WTC11 (cell line): Measurements from ENCODE around the gene PIP4K2B. TPM values are rescaled to one million over a fixed set of nuclear protein-coding genes. Genes with fewer than 3 reads are reported as not detected.

Source experiments
- ATAC-seq: fragments of 200-7000 bp; cut with Tn5 transposase; 2 replicates; pipeline ENCODE4 v1.10.0; 2021; ENCODE audit warnings: mild to moderate bottlenecking, moderate library complexity
- CTCF ChIA-PET: fragments of 300-600 bp; sonication (Branson Sonifier 250); formaldehyde crosslinking; loops from one replicate; lab custom pipeline; 2021; ENCODE audit warnings: antibody characterized with exemption; lab: Charles Lee
- POLR2A ChIA-PET: fragments of 350-600 bp; sonication (Branson Sonifier 250); formaldehyde crosslinking; loops from one replicate; lab custom pipeline; 2021; ENCODE audit warnings: antibody characterized with exemption; lab: Charles Lee
- DNase-seq: peaks from one replicate; pipeline ENCODE4 v3.0.0; 2021; ENCODE audit warnings: low spot score
- H3K27ac Mint-ChIP-seq: 2 replicates; pipeline ENCODE4 v1.8.0; 2021; ENCODE audit warnings: mixed read lengths
- H3K27me3 Mint-ChIP-seq: 2 replicates; pipeline ENCODE4 v1.8.0; 2021; ENCODE audit warnings: low read depth, mild to moderate bottlenecking, moderate library complexity, mixed read lengths
- H3K36me3 Mint-ChIP-seq: 2 replicates; pipeline ENCODE4 v1.8.0; 2021; ENCODE audit warnings: mixed read lengths
- H3K4me1 Mint-ChIP-seq: 2 replicates; pipeline ENCODE4 v1.8.0; 2022; ENCODE audit warnings: mixed read lengths
- H3K4me3 Mint-ChIP-seq: 2 replicates; pipeline ENCODE4 v1.8.0; 2021; ENCODE audit warnings: mild to moderate bottlenecking, moderate library complexity, mixed read lengths
- H3K9me3 Mint-ChIP-seq: 2 replicates; pipeline ENCODE4 v1.8.0; 2021; ENCODE audit warnings: mixed read lengths
- ATF2 ChIP-seq: sonication (generic); formaldehyde crosslinking; IDR thresholded peaks from 2 replicates; pipeline ENCODE4 v1.8.1; 2022; ENCODE audit warnings: low read depth, missing genetic modification reagents, borderline replicate concordance
- ELF4 ChIP-seq: sonication (generic); formaldehyde crosslinking; IDR thresholded peaks from 2 replicates; pipeline ENCODE4 v1.8.1; 2022; ENCODE audit warnings: low read depth, mild to moderate bottlenecking, moderate library complexity, missing genetic modification reagents
- MXD4 ChIP-seq: fragments of 250-450 bp; sonication (Bioruptor Pico); IDR thresholded peaks from 2 replicates; pipeline ENCODE4 v1.8.0; 2021; ENCODE audit warnings: mild to moderate bottlenecking, moderate library complexity, borderline replicate concordance
- MYBL2 ChIP-seq: sonication (generic); formaldehyde crosslinking; IDR thresholded peaks from 2 replicates; pipeline ENCODE4 v1.8.1; 2023; ENCODE audit warnings: mild to moderate bottlenecking, moderate library complexity, missing genetic modification reagents
- NFE2L1 ChIP-seq: sonication (generic); formaldehyde crosslinking; IDR thresholded peaks from 2 replicates; pipeline ENCODE4 v1.8.1; 2023; ENCODE audit warnings: missing genetic modification reagents
- NFYB ChIP-seq: sonication (generic); formaldehyde crosslinking; conservative IDR thresholded peaks from 2 replicates; pipeline ENCODE4 v1.8.0; 2022; ENCODE audit warnings: low read depth, missing genetic modification reagents
- PRRX2 ChIP-seq: fragments of 250-450 bp; sonication (Bioruptor Pico); IDR thresholded peaks from 2 replicates; pipeline ENCODE4 v1.8.0; 2021; ENCODE audit warnings: mild to moderate bottlenecking
- TEAD1 ChIP-seq: sonication (generic); formaldehyde crosslinking; IDR thresholded peaks from 2 replicates; pipeline ENCODE4 v1.8.0; 2022; ENCODE audit warnings: mild to moderate bottlenecking, missing genetic modification reagents
- TEAD4 ChIP-seq: sonication (generic); formaldehyde crosslinking; IDR thresholded peaks from 2 replicates; pipeline ENCODE4 v1.8.0; 2022; ENCODE audit warnings: mild to moderate bottlenecking, missing genetic modification reagents
- ZBTB43 ChIP-seq: sonication (generic); formaldehyde crosslinking; IDR thresholded peaks from 2 replicates; pipeline ENCODE4 v1.8.1; 2023; ENCODE audit warnings: mild to moderate bottlenecking, missing genetic modification reagents
- ZNF232 ChIP-seq: sonication (generic); formaldehyde crosslinking; IDR thresholded peaks from 2 replicates; pipeline ENCODE4 v1.8.0; 2022; ENCODE audit warnings: mild to moderate bottlenecking, missing genetic modification reagents
- ZNF425 ChIP-seq: fragments of 250-450 bp; sonication (Bioruptor Pico); conservative IDR thresholded peaks from 2 replicates; pipeline ENCODE4 v1.9.0; 2021; ENCODE audit warnings: mild to moderate bottlenecking
- ZNF512 ChIP-seq: sonication (generic); formaldehyde crosslinking; IDR thresholded peaks from 2 replicates; pipeline ENCODE4 v1.8.1; 2022; ENCODE audit warnings: missing genetic modification reagents, borderline replicate concordance
- total RNA-seq: library from RNA; stranded (reverse); gene quantifications from 3 replicates; pipeline ENCODE4 v1.2.3, GENCODE V29; 2021
- TF ChIP-seq, protein P1 (sequence below): fragments of 250-450 bp; sonication (Bioruptor Pico); IDR thresholded peaks from 2 replicates; pipeline ENCODE4 v2.1.2; 2022; ENCODE audit warnings: mild to moderate bottlenecking, moderate library complexity
- TF ChIP-seq, protein P2 (sequence below): sonication (generic); formaldehyde crosslinking; IDR thresholded peaks from 2 replicates; pipeline ENCODE4 v1.8.1; 2023; ENCODE audit warnings: mild to moderate bottlenecking, missing genetic modification reagents, borderline replicate concordance
- TF ChIP-seq, protein P3 (sequence below): sonication (generic); formaldehyde crosslinking; IDR thresholded peaks from 2 replicates; pipeline ENCODE4 v1.8.0; 2023; ENCODE audit warnings: missing genetic modification reagents

Gene PIP4K2B
- total RNA-seq, 1 experiment from 2014 or later = 61.9 TPM

DNA sequence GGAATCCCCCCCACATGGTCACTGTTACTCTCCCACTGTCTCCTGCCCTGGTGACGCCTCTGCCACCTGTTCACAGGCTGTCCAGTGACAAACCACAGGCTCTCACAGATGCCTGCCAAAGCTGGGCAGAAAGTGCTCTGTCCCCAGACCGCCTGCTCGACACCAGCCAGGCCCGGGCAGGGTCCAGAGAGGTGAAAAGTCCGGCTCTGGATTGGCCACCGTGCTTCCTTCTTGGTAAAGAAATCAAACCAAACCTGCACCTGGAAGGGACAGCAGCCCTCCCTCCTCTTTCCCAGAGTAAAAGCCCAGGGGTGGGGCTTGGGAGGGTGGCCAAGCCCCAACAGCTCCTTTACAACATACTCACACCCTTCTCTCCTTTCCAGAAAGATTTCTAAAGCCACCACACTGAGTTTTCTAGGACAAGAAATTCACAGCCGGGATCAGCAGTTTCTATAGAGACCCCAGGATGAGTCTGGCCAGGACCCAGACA is 57.4 kb downstream of the PIP4K2B start (continued):
- no peak for TF ChIP-seq ZNF512
- no peak for TF ChIP-seq NFYB (CRISPR knock-in tag)

DNA sequence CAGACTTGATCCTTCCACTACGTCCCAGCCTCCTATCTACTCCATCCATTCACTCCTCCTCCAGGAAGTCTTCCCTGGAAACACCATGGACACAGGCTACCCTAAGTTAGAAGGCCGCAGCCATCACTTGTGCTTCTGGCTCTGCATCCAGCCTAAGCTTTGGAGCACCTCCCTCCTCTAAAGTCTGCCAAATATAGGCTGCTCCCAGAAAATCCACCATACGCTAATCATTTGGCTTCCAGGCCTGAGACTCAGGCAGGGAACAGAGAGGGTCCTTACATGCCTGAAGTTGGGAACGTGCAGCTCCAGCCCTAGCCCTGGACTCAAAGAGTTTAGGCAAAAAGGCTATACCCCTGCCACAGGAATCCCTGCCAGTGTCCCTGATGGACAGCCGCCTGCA is 57.9 kb downstream of the PIP4K2B start:
- DNase-seq (no peak), ATAC-seq (no peak)
- Mint-ChIP-seq H3K4me1 (peaks cover 51% of the 10 kb centered on the region), H3K4me3 (no peak overlapping the region), H3K36me3 (peaks cover 30% of the 10 kb centered on the region), H3K9me3 (no peaks in the 10 kb centered on the region), H3K27ac (peak overlapping the region; percentile 82; the same call in 1 of the 2 replicates), H3K27me3 (no peaks in the 10 kb centered on the region)
- ChIA-PET CTCF (interaction anchor here (0.6 kb wide), 1 partner anchor 78 kb away, joined by 8 read pairs; no protein-coding TSS in a partner anchor), POLR2A (no interaction called here)
- no peak for TF ChIP-seq ELF4 (CRISPR knock-in tag)
- TF ChIP-seq, protein P1, sequence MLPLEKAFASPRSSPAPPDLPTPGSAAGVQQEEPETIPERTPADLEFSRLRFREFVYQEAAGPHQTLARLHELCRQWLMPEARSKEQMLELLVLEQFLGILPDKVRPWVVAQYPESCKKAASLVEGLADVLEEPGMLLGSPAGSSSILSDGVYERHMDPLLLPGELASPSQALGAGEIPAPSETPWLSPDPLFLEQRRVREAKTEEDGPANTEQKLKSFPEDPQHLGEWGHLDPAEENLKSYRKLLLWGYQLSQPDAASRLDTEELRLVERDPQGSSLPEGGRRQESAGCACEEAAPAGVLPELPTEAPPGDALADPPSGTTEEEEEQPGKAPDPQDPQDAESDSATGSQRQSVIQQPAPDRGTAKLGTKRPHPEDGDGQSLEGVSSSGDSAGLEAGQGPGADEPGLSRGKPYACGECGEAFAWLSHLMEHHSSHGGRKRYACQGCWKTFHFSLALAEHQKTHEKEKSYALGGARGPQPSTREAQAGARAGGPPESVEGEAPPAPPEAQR = no peak
- TF ChIP-seq ZBTB43 (CRISPR knock-in tag) = no peak
- TF ChIP-seq ZNF425 (CRISPR knock-in tag) = no peak
- no peak for TF ChIP-seq MYBL2 (CRISPR knock-in tag)
- TF ChIP-seq MXD4 (CRISPR knock-in tag) = no peak
- TF ChIP-seq TEAD4 (CRISPR knock-in tag) = no peak
- TF ChIP-seq ZNF232 (CRISPR knock-in tag) = no peak

GRCh38 chr17:38740806-38741205 is 58.5 kb downstream of the PIP4K2B start:
- ChIA-PET POLR2A (no interaction called here), CTCF (no interaction called here)
- TF ChIP-seq, protein P2, sequence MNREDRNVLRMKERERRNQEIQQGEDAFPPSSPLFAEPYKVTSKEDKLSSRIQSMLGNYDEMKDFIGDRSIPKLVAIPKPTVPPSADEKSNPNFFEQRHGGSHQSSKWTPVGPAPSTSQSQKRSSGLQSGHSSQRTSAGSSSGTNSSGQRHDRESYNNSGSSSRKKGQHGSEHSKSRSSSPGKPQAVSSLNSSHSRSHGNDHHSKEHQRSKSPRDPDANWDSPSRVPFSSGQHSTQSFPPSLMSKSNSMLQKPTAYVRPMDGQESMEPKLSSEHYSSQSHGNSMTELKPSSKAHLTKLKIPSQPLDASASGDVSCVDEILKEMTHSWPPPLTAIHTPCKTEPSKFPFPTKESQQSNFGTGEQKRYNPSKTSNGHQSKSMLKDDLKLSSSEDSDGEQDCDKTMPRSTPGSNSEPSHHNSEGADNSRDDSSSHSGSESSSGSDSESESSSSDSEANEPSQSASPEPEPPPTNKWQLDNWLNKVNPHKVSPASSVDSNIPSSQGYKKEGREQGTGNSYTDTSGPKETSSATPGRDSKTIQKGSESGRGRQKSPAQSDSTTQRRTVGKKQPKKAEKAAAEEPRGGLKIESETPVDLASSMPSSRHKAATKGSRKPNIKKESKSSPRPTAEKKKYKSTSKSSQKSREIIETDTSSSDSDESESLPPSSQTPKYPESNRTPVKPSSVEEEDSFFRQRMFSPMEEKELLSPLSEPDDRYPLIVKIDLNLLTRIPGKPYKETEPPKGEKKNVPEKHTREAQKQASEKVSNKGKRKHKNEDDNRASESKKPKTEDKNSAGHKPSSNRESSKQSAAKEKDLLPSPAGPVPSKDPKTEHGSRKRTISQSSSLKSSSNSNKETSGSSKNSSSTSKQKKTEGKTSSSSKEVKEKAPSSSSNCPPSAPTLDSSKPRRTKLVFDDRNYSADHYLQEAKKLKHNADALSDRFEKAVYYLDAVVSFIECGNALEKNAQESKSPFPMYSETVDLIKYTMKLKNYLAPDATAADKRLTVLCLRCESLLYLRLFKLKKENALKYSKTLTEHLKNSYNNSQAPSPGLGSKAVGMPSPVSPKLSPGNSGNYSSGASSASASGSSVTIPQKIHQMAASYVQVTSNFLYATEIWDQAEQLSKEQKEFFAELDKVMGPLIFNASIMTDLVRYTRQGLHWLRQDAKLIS (CRISPR knock-in tag) = no peak
- TF ChIP-seq PRRX2 (CRISPR knock-in tag) (no peak), TEAD1 (CRISPR knock-in tag) (no peak), ATF2 (CRISPR knock-in tag) (no peak), NFE2L1 (CRISPR knock-in tag) (no peak), NFYB (CRISPR knock-in tag) (no peak)
- TF ChIP-seq, protein P3, sequence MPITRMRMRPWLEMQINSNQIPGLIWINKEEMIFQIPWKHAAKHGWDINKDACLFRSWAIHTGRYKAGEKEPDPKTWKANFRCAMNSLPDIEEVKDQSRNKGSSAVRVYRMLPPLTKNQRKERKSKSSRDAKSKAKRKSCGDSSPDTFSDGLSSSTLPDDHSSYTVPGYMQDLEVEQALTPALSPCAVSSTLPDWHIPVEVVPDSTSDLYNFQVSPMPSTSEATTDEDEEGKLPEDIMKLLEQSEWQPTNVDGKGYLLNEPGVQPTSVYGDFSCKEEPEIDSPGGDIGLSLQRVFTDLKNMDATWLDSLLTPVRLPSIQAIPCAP (CRISPR knock-in tag) = no peak
- Mint-ChIP-seq H3K4me3 (no peak overlapping the region), H3K4me1 (peaks cover 44% of the 10 kb centered on the region), H3K27me3 (no peaks in the 10 kb centered on the region), H3K27ac (no peak overlapping the region; the same call in 1 of the 2 replicates), H3K36me3 (peaks cover 30% of the 10 kb centered on the region), H3K9me3 (no peaks in the 10 kb centered on the region)
- ATAC-seq (no peak), DNase-seq (no peak)
